Glomerular visceral epithelial cell (primary cell): ENCODE results near the gene CCDC121.
A peak's percentile ranks its signal among the peaks of the same experiment; 100 is the strongest.

Experiments used
- DNase-seq: peaks from one replicate; pipeline ENCODE4 v3.0.0-alpha.2; 2016; ENCODE audit errors: extremely low spot score

Gene CCDC121, protein sequence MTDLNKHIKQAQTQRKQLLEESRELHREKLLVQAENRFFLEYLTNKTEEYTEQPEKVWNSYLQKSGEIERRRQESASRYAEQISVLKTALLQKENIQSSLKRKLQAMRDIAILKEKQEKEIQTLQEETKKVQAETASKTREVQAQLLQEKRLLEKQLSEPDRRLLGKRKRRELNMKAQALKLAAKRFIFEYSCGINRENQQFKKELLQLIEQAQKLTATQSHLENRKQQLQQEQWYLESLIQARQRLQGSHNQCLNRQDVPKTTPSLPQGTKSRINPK

DNA sequence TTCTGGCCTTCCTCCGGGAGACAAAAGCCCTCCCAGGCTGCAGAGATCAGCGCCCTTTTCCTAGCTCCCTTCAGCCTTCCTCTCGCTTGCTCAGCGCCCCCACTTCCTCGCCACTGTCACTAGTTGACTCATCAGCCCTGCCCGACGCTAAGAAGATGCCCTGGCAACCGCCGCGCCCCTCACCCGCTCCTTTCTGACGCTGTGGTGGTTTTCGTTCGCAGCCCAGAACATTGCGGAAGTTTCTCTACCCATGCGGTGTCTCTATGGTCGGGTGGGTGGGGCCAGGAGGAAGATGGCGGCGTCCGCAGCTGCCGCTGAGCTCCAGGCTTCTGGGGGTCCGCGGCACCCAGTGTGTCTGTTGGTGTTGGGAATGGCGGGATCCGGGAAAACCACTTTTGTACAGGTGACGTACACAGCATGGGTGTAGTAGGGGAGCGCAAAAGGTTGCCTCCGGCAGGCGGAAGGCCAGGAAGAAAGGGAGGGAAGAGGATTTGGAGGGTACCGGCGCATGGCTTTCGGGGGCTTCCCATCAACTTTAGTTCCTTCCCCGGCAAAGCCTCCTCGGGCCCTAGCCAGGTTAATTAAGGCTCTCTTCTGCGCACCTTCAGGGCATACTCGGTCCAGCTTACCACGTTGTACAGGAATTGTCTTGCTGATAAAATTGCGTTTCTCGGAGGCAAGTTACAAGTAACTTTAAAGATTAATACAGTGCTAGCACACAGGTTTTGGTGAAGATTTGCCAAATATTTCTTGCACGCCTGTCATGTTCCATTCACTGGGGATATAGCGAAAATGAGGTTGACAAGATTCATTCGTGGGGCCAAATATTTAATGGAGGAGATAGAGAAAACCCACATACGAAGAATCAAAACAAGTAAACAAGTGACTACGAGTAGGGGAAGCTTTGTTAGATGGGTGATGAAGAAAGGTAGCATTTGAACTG, at the start of gene CCDC121, which contains the start of gene GPN1:
Gene CCDC121 (minus strand): TSS at position 246 of the 943 bp plus-strand sequence. CDS start 1,213 bp downstream, outside the sequence.
Gene GPN1 (plus strand): TSS at position 284 of the 943 bp plus-strand sequence. CDS start 9 bp downstream, at position 293.
- peak; percentile 94 for DNase-seq

DNA sequence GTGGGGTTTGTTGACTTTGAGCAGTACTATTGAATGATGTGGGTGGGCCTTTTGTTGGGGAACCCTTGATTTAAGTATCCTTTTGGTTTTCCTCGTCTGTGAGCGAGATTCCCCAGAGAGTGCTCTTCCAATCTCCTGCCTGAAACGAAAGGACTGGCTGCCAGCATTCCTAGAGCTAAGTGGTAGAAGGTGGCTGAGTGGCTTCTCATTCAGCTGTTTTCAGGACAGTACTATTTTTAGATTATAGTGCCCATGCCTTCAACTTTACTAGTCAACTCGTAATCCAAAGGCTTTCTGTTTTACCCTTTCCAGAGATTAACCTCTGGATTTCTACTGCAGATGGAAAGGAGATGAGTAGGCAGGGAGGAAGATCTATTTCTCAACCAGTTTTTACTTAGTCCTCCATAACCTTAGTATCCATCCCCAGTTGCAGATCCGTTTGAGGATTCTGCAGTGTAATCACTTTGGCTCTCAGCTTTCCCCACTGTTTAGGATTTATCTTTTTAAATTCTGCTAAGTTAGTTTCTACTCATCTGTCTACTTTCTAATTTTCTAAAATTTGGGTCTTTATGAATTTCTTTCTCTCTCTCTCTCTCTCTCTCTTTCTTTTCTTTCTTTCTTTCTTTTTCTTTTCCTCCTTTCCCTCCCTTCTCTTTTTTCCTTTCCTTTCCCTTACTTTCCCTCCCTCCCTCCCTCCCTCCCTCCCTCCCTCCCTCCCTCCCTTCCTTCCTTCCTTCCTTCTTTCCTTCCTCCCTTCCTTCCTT, 44.1 kb upstream of the CCDC121 start:
- no peak for DNase-seq

DNA sequence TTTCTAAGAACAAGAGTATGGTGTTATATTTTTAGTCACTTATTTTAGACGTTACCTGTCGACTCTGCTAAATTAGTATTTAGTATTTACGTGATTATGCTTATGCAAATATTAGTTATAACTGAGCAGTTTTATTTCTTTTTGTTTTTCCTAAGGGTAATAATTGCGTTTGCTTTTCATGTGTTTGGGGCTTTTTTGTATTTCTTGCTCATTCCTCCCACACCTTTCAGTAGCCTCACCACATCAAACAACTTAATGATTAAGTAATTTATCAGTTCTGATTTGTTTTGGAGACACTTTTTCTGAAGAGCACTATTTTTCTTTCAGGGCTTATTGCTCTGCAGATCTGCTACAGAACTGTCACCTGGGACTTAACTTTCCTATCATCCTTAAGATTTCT, 42.4 kb upstream of the CCDC121 start:
- DNase-seq = no peak

DNA sequence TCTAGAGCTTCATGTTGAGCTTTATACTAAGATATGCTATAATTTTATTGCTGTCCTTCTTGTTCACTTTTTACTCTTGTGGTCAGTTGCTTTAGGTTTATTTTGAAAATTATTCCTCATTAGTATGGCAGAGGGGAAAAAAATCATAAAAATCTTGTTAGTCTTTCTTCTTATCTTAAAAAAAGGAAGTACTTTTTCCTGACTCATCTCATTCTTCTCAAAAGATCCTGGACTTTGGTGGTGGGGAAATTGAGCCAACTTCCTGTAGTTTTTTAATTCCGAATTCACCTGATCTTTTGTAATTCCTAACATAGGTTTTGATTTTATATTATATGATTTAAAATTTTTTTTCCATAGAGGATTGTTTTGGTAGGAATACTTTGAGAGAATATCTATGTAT, 38.6 kb upstream of the CCDC121 start:
- no peak for DNase-seq

DNA sequence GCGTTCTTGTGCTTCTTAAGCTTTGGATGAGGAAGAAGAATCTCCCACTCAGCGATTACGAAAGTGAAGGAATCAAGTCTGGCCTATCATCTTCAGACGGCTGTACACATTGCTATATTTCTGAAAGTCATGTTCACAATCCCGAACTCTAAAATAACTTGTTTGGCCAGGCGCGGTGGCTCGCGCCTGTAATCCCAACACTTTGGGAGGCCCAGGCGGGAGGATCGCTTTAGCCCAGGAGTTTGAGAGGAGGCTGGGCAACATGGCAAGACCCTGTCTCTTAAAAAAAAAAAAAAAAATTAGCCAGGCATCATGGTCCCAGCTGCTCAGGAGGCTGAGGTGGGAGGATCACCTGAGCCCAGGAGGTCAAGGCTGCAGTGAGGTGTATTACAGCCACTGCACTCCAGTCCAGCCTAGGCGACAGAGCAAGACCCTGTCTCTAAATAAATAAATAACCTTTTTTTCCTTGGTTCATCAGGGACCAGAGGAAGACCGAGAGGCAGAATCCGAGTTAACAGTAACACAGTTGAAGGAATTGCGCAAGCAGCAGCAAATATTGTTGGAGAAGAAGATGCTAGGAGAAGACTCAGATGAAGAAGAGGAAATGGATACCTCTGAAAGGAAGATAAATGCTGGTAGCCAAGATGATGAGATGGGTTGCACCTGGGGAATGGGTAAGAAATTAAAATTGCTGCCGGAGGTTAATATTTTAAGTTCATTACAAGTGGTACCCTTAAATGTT, 36.0 kb upstream of the CCDC121 start:
- no peak for DNase-seq

DNA sequence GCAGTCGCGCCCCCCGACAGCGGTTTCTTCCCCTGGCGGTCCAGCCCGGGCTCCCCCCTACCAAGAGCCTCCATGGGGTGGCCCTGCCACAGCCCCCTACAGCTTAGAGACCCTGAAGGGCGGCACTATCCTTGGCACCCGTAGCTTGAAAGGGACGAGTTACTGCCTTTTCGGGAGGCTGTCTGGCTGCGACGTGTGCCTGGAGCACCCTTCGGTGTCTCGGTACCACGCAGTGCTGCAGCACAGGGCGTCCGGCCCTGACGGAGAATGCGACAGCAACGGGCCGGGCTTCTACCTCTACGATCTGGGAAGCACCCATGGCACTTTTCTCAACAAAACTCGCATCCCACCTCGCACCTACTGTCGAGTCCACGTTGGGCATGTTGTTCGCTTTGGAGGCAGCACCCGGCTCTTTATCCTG, 35.4 kb upstream of the CCDC121 start:
- DNase-seq = no peak

DNA sequence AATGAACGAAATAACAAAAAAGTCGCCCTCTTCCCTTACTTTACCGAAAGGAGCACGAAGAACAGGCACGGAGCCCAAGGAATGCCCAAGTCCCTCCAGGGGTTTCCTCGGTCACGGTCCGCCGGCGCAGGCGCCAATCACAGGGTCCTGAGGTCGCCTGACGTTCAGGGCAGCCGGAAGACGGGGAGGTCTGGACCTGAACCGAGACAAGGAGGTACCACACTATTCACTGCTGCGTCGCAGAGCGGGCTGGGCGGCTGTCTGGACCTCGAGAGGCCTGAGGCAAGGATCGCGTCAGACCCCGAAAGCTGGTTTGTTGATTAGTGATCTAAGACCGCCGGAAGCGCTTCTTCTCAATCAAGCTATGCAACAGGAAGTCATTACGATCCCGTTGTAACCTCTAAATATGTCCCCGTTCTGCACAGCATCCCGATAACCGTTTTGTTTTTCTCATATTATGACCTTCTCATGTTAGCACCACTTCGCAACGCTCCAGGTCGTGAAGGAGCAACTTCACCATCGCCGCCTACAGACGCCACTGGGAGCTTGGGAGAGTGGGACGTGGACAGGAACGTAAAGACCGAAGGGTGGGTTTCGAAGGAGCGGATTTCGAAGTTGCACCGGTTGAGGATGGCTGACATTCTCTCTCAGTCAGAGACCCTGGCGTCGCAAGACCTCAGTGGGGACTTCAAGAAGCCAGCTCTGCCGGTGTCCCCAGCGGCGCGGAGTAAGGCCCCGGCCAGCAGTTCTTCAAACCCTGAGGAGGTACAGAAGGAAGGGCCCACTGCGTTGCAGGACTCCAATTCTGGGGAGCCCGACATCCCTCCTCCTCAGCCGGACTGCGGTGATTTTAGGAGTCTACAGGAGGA, 34.7 kb upstream of the CCDC121 start, which contains the start of the genes SLC4A1AP and SUPT7L:
Gene SLC4A1AP (plus strand): TSS at position 605 of the 869 bp plus-strand sequence. CDS start 26 bp downstream, at position 631.
Gene SUPT7L (minus strand): TSS at position 330 of the 869 bp plus-strand sequence. CDS start 1,422 bp downstream, outside the sequence.
- peak; percentile 72 for DNase-seq

DNA sequence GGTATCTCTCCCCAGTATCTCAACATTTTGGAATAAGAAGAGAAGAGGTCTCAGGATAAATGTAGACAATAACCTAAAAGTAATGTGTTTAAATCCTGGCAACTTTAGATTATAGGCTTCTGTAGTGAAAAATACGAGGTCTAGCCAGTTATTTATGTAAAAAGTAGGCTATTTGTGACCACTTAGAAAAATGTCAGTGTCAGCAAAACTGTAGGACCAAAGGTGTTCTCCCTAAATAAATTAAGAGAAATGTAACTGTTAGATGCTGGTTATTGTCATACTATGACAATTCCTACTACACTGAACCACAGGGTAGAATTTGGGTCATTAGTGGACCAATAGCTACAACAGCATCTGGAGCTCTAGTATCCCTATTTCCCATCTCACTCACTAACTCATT, 32.6 kb upstream of the CCDC121 start:
- no peak for DNase-seq

DNA sequence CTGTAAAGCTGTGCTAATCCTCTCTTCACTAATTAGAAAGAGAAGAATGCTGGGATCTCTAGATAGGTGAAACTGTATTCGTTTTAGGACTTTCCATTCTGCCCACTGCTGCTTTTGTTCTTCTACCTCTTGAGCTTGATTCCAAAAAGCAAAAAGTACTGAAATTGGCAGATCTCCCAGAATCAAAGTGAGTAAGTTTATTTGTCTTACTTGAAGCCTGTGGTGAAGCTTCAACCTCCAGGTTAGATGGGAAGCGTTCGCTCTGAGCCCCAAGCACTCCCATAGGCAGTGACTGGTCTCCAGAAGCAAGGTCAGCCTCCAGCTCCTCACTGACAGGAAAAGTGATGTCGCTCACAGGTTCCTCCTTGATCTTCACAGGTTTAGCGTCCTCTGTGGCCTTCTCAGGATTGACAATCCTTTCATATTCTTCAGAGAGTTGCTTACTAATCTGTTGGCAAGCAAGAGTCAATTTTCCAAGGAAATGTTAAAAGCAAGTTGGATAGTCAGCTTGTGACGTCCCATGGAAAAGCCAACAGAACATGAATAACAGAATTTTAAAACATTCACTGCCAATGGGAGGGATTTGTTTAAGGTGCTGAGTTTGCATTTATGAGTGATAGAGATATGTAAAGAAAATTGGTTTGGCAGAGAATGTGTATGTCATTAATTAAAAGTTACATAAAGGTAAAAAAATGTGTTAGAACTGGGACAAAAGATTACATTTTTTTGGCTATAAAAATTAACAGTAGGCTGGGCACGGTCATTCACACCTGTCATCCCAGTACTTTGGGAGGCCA, 26.5 kb upstream of the CCDC121 start:
- DNase-seq = peak; percentile 54

DNA sequence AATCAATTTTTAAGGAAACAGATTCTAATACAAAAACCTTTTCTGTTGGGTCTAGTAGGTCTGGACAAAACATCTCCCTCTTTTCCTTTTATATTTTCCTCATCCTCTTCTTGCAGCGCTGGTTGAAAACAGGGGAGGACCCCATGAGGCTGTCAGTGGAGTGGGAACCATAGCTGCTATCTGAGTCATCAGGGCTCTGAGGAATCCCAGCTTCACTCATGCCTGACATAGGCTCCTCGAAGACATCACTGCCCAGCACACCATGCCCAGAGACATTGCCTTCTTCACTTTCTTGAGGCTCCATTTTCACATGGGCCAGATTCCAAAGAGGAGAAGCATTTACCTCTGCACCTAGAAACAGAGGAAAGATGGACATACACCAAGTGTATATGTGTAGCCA, 24.6 kb upstream of the CCDC121 start:
- DNase-seq = peak; percentile 75

DNA sequence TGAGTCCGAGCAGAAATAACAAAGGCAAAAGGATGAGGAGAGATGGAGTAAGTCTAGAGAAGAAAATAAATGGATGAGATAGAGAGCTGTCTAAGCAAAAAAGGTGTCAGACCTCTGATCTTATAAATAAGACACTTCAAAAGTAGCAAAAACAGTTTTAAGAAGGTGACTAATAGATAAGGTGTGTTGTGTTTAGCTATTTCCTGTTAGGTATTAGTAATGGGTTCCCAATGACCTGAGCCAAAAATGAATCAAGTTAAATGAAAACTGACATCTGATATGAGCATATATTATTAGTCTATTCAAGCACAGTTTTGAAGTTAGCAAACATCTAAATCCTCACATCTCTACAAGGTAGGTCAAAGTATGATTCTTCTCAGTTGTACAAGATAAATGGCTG, 24.0 kb upstream of the CCDC121 start:
- DNase-seq = no peak

DNA sequence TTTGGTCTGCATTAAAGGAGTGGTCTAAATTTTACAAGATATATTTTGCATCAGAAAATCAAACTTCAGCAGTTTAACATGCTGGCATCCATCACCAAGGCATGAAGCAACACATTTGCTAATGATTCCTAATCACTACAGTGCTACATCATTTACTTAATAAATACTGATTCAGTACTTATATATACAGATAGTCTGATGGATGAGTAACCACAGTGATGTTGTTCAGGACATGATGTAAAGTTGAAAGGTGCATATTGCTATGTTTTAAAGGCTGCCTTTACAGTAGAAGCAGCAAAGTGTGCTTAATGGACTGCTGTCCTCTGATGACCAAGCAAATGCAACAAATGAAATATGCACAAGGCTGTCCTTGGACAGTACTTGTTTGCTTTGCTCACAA, 23.5 kb upstream of the CCDC121 start:
- no peak for DNase-seq

DNA sequence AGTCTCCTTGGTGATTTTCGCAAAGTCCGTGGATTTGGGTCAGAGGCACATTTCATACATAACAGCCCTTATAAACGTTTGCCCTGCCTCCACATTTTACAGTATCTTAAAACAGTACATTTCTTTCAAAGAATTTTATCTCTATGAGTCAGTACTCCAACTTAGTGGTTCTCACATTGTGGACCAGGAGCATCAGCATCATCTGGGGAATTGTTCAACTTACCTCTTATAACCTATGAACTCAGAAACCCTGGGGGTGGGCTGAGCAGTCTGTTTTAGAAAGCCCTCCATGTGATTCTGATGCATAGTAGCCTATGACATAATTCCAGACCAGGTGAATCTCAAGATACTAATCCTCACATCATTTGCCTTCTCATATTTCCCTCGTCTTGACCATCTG, 22.2 kb upstream of the CCDC121 start:
- DNase-seq = no peak

DNA sequence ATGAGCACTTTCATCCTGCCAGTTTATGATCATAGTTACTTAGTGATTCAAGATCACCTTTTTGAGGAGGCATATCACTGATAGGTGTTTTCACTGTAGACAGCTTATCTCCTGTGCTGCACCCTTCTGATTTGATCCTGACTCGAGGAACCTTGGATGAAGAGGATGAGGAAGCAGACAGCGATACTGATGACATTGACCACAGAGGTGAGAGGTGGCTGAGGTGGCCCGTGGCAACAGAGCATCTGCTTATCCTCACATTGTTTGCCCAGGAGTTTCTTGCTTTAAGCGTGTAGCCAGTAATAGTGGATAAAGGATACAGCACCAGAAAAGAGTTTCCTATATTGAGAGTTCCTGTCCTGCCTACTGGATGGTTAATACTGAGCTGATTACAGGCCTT, 18.9 kb upstream of the CCDC121 start:
- no peak for DNase-seq

DNA sequence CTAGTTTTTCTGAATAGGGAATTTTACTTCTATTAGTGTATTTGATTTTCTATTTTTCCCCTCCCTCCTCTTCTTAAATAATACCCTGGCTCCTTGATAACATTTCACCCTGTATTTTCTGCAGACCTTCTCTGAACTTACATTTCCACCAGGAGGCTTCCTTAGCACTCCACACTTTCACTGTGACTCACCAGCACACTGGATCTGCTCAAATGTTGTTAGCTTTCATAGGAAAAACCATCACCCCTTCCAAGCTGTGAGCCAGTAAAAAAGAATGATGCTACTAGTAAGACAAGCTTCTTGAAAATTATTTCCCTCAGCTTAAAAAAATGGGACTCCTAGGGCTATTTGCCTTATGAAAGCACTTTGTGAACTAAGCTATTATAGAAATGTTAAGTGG, 18.5 kb upstream of the CCDC121 start:
- DNase-seq = no peak

DNA sequence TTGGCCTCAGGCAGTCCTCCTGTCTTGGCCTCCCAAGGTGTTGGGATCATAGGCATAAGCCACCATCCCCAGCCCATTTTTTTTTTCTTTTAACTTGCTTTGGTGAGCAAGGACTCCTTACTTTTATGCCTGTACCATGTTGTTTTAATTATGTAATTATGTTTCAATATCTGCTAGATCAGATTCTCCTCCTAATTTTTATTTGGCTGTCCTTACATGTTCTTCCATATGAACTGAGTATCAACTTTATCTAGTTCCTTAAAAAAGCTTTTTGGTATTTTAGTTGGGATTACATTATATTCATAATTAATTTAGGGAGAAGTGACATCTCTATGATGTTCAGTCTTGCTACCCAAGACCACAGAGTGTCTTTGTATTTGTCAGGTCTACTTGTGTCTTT, 16.4 kb upstream of the CCDC121 start:
- DNase-seq = no peak

DNA sequence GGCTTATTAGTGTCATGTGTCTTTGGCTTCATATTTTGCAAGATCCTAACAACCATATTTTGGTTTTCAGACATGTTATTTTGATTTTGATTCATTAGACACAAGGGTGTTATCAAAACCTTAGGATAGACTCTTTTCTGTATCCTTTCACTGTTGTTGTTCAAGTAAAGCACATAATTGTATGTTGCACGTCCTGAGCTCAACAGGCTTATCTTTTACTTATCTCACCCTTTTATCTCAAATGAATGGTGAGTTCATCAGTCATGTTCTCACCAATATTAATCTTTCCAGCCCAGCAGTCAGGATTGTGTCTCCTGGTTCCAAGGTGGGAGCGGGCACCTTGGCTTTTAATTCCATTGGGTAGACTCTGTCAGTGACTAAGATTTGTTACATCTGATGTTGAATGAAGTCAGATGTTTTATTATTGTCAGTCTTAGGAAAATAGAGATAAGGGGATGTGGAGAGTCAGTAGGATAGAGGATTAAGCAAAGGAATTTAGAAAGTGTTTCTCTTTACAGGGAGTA, 12.0 kb upstream of the CCDC121 start:
- DNase-seq = no peak

DNA sequence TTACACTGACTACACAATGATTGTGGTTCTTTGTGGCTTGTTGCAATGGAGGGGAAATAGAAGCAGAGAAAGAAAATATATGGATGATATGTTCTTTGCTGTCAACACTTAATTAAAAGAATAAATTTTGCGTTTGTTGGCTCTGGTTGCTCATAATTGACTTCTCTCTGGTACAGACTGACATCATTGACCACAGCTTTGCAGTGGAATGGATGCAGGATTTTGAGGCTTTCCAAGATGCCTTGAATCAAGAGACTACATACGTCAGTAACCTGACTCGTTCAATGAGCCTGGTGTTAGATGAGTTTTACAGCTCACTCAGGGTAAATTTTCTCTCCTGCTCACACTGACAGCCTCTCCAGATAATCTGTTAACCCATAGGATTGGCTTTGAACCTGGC, 9.9 kb upstream of the CCDC121 start:
- DNase-seq = peak; percentile 62

DNA sequence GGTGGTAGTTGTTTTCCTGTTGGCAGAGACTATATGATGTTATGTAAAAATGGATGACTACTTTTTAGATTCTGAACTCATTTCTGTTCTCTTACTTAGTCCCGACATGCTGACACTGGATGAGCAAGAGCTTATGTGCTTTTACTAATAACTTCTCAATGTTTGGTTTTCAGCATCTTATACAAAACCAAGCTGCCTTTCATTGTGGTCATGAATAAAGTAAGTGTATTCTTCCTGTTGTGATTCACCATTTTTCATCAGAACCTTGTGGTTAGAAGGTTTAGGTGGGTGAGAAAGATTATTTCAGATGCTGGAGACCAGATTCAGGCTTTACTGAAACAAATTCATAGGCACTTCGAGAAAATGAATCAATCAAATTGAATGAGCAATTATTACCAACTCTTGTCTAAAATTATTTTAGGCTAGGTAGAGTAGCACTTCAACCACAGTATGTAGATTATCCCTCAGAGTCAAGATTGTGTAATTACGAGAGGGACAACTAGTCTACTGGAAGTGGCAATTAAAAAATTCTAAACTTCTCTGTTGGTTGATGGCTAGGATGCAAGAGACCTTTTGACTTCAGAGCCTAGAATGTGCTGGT, 9.3 kb upstream of the CCDC121 start:
- peak; percentile 55 for DNase-seq
